ENCODE measurements around the gene CC2D1B.

DNA sequence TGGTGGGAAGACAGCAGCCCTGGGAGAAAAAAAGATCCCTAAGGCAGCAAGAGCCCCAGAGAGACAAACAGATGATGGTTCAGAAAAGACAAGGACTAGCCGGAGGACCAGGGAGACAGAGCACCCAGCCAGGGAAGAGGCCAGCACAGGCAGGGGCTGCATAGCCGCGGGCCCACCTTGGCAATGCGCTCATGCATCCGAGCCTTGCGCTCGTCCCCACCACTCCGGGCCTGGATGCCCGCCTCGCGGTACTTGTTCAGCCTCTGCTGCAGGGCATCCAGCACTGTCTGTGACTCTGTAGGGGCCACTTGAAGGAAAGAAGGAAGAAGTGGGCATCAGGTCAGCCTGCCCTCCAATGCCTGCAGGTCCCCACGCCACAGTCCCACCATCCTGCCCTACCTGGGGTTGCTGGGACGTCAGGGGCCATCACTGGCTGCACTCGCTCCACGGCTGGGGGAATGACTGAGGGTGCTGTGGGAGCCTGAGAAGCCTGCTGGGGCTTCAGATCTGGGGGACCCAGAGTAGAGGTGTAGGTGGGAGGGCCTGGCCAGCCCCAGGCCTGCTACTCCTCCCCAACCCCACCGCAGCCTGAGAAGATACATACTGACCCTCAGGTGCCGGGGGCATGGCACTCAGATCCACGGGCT, 7.0 kb downstream of the CC2D1B start:
- TF ChIP-seq TAF1 (IDR thresholded peaks at IDR 0.05; ENCODE audit: low read depth) (no peak), POLR2AphosphoS5 (IDR thresholded peaks at IDR 0.05) (no peak), EZH2 (IDR thresholded peaks at IDR 0.05; ENCODE audit: borderline replicate concordance, insufficient read depth, low read length, poor library complexity, severe bottlenecking) (no peak)
- TF ChIP-seq, protein P1, sequence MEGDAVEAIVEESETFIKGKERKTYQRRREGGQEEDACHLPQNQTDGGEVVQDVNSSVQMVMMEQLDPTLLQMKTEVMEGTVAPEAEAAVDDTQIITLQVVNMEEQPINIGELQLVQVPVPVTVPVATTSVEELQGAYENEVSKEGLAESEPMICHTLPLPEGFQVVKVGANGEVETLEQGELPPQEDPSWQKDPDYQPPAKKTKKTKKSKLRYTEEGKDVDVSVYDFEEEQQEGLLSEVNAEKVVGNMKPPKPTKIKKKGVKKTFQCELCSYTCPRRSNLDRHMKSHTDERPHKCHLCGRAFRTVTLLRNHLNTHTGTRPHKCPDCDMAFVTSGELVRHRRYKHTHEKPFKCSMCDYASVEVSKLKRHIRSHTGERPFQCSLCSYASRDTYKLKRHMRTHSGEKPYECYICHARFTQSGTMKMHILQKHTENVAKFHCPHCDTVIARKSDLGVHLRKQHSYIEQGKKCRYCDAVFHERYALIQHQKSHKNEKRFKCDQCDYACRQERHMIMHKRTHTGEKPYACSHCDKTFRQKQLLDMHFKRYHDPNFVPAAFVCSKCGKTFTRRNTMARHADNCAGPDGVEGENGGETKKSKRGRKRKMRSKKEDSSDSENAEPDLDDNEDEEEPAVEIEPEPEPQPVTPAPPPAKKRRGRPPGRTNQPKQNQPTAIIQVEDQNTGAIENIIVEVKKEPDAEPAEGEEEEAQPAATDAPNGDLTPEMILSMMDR (IDR thresholded peaks at IDR 0.05; ENCODE audit: poor library complexity, severe bottlenecking): no peak

All from neural cell (in vitro differentiated cells).